ENCODE results near the gene TNS3.

- TF ChIP-seq FOXP2 (optimal IDR thresholded peaks at IDR 0.05; ENCODE audit: control extremely low read depth, extremely low read length, insufficient read depth) (no peak), EZH2 (IDR thresholded peaks at IDR 0.05) (no peak), POLR2AphosphoS5 (IDR thresholded peaks at IDR 0.05; ENCODE audit: borderline replicate concordance, low read depth, low read length) (no peak)
Measured at GRCh38 chr7:47474211-47474936, 107.5 kb downstream of the TNS3 start.
